Loucy (cell line): ENCODE results near the gene PPP2R5E.
"Not testable (repeated sequence)": the region's sequence is repeated elsewhere in the genome, so short reads cannot be mapped to it uniquely, and the experiment has no call there.

ENCODE experiments used
- H2AFZ ChIP-seq: fragments of 200-600 bp; sonication (generic); 2 replicates; pipeline ENCODE4 v1.6.0; 2016; ENCODE audit warnings: antibody characterized with exemption, mild to moderate bottlenecking, low read length, moderate library complexity
- H3F3A ChIP-seq: fragments of 200-600 bp; 2 replicates; pipeline ENCODE4 v1.6.0; 2016; ENCODE audit warnings: antibody characterized with exemption, low read depth, mild to moderate bottlenecking
- H3K27me3 ChIP-seq: fragments of 200-600 bp; sonication (generic); 2 replicates; pipeline ENCODE4 v1.6.1; 2014; ENCODE audit warnings: low read length, mild to moderate bottlenecking; ENCODE audit not compliant: insufficient read depth, poor library complexity, severe bottlenecking
- H3K36me3 ChIP-seq: fragments of 200-600 bp; sonication (generic); 2 replicates; pipeline ENCODE4 v1.6.1; 2016; ENCODE audit warnings: low read length; ENCODE audit not compliant: insufficient read depth
- H3K4me1 ChIP-seq: fragments of 200-600 bp; sonication (generic); 2 replicates; pipeline ENCODE4 v1.5.1; 2014; ENCODE audit warnings: low read length, mild to moderate bottlenecking; ENCODE audit not compliant: insufficient read depth, poor library complexity, severe bottlenecking
- H3K4me2 ChIP-seq: fragments of 200-600 bp; sonication (generic); 2 replicates; pipeline ENCODE4 v1.6.0; 2014; ENCODE audit warnings: antibody characterized with exemption, low read length, low read depth, mild to moderate bottlenecking; ENCODE audit not compliant: poor library complexity, severe bottlenecking
- H3K4me3 ChIP-seq: fragments of 200-600 bp; sonication (generic); 2 replicates; pipeline ENCODE4 v1.5.1; 2014; ENCODE audit warnings: low read length, mild to moderate bottlenecking, mixed read lengths; ENCODE audit not compliant: poor library complexity, severe bottlenecking
- H3K79me2 ChIP-seq: fragments of 200-600 bp; sonication (generic); 2 replicates; pipeline ENCODE4 v1.6.1; 2014; ENCODE audit warnings: low read length; ENCODE audit not compliant: insufficient read depth
- H3K9ac ChIP-seq: fragments of 200-600 bp; sonication (generic); 2 replicates; pipeline ENCODE4 v1.6.0; 2014; ENCODE audit warnings: mild to moderate bottlenecking, low read depth, low read length, moderate library complexity; ENCODE audit not compliant: poor library complexity, severe bottlenecking
- H3K9me2 ChIP-seq: fragments of 200-600 bp; sonication (generic); replicated peaks from 2 replicates; pipeline ENCODE4 v1.6.1; 2016; ENCODE audit warnings: low read depth, low read length, mixed read lengths
- H3K9me3 ChIP-seq: fragments of 200-600 bp; sonication (generic); 2 replicates; pipeline ENCODE4 v1.6.1; 2014; ENCODE audit warnings: mild to moderate bottlenecking, antibody characterized with exemption, low read length, low read depth; ENCODE audit not compliant: insufficient read depth
- H4K20me1 ChIP-seq: fragments of 200-600 bp; sonication (generic); 2 replicates; pipeline ENCODE4 v1.6.0; 2014; ENCODE audit warnings: antibody characterized with exemption, low read length, mild to moderate bottlenecking; ENCODE audit not compliant: insufficient read depth, poor library complexity, severe bottlenecking
- CTCF ChIP-seq: fragments of 200-600 bp; sonication (generic); conservative IDR thresholded peaks from 2 replicates; pipeline ENCODE4 v1.5.1; 2014; ENCODE audit warnings: mild to moderate bottlenecking, antibody characterized with exemption, low read length
- EZH2phosphoT487 ChIP-seq: fragments of 200-600 bp; IDR thresholded peaks from 2 replicates; pipeline ENCODE4 v1.6.1; 2018; ENCODE audit warnings: antibody characterized with exemption, mild to moderate bottlenecking, moderate library complexity, borderline replicate concordance

Gene PPP2R5E

GRCh38 chr14:63524537-63525155, 18.5 kb downstream of the PPP2R5E start:
- Histone ChIP-seq H2AFZ (no peak overlapping the region), H3K9me3 (no peaks in the 10 kb centered on the region), H3K9me2 (no peaks in the 10 kb centered on the region), H4K20me1 (no peaks in the 10 kb centered on the region), H3K4me3 (peak overlapping the region; percentile 66), H3K36me3 (peaks cover 5% of the 10 kb centered on the region; the same call in 1 of the 2 replicates), H3K4me2 (peak overlapping the region; percentile 83), H3K9ac (peak overlapping the region; percentile 86), H3K79me2 (peaks cover 67% of the 10 kb centered on the region), H3K27me3 (no peaks in the 10 kb centered on the region), H3K4me1 (peaks cover 30% of the 10 kb centered on the region), H3F3A (peaks cover 17% of the 10 kb centered on the region)
- no peak for TF ChIP-seq CTCF
- TF ChIP-seq EZH2phosphoT487 = no peak

GRCh38 chr14:63523735-63524426, 19.3 kb downstream of the PPP2R5E start:
- Histone ChIP-seq H3K4me2 (peak overlapping the region; percentile 83), H3F3A (peaks cover 17% of the 10 kb centered on the region), H3K36me3 (peaks cover 5% of the 10 kb centered on the region; the same call in 1 of the 2 replicates), H3K79me2 (peaks cover 67% of the 10 kb centered on the region), H3K4me3 (peak overlapping the region; percentile 66), H4K20me1 (no peaks in the 10 kb centered on the region), H3K27me3 (no peaks in the 10 kb centered on the region), H3K9me3 (no peaks in the 10 kb centered on the region), H3K9ac (peak overlapping the region; percentile 86), H2AFZ (no peak overlapping the region), H3K9me2 (no peaks in the 10 kb centered on the region), H3K4me1 (peaks cover 30% of the 10 kb centered on the region)
- no peak for TF ChIP-seq EZH2phosphoT487
- TF ChIP-seq CTCF = no peak

GRCh38 chr14:63522511-63522910, 20.7 kb downstream of the PPP2R5E start:
- Histone ChIP-seq H3K79me2 (peaks cover 67% of the 10 kb centered on the region), H3K4me1 (peaks cover 36% of the 10 kb centered on the region), H3F3A (peaks cover 17% of the 10 kb centered on the region)
- not testable (repeated sequence) for H3K9me3 ChIP-seq, H3K4me2 ChIP-seq, H3K9me2 ChIP-seq, H3K4me3 ChIP-seq, H4K20me1 ChIP-seq, H3K27me3 ChIP-seq, H3K9ac ChIP-seq, H2AFZ ChIP-seq, H3K36me3 ChIP-seq
